ENCODE data around the gene FAM107B. TPM values are rescaled to one million over a fixed set of nuclear protein-coding genes. Genes with fewer than 3 reads are reported as not detected.

The FAM107B gene
- total and polyA plus RNA-seq, 12 donors: 2.6 to 18.5 (median 6.2) TPM

DNA sequence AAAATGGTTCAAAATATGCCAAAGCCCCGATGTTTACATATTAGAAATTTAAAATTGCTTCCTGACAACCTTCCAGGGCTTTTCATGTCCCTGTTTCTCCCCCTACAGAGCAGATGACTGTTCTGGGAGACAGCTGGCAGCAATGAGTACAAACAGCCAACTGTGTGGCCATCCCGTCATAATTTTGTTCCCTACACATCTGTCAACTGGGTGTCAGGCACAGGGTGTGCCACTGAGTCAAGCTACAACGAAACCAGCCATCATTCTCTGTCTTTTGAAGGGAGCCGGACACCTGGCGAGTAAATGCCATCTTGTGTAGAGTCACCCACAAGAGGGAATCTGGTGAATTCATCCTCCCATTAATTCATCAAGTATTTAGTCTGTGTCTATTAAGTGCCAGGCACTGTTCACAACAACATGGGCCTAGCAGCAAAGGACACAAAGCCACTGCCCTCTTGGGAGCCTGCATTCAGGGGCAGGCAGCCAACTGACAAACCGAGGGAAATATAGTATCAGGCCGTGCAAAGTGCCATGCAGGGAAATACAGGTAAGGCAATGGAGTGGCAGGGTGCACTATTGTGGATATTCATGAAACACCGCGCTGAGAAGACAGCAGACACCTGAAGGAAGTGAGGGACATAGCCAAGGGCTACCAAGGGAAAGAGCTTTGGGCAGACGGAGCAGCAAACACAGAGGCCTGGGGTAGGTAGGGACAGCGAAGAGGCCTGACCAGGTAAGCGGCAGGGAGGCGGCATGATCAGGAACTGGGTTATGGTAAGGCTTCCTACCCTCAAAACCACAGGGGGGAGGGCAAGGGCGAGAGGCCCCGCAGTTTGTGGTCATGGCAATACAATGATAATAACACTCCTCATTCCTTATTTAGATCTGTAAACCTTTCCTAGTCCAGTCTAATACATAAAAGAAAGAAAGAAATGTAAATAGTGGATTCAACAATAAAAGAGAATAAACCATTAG lies 213.6 kb downstream of the FAM107B start:
- TF ChIP-seq, protein P1, sequence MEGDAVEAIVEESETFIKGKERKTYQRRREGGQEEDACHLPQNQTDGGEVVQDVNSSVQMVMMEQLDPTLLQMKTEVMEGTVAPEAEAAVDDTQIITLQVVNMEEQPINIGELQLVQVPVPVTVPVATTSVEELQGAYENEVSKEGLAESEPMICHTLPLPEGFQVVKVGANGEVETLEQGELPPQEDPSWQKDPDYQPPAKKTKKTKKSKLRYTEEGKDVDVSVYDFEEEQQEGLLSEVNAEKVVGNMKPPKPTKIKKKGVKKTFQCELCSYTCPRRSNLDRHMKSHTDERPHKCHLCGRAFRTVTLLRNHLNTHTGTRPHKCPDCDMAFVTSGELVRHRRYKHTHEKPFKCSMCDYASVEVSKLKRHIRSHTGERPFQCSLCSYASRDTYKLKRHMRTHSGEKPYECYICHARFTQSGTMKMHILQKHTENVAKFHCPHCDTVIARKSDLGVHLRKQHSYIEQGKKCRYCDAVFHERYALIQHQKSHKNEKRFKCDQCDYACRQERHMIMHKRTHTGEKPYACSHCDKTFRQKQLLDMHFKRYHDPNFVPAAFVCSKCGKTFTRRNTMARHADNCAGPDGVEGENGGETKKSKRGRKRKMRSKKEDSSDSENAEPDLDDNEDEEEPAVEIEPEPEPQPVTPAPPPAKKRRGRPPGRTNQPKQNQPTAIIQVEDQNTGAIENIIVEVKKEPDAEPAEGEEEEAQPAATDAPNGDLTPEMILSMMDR (IDR thresholded peaks at IDR 0.05): no peak
- ATAC-seq (no peak), DNase-seq (no peak)
- Histone ChIP-seq H3K27me3 (no peaks in the 10 kb centered on the region), H3K27ac (peak overlapping the region in 1 of 10 donors; percentile 70), H3K4me3 (no peak overlapping the region), H3K4me1 (peaks cover 0 to 90% (median 7%) of the 10 kb centered on the region in 9 donors), H3K9me3 (peaks cover 0 to 2% (median 0%) of the 10 kb centered on the region in 11 donors), H3K36me3 (peaks cover 0 to 1% (median 0%) of the 10 kb centered on the region in 9 donors)
- WGBS, 2 donors: 93 to 94% methylated on average over 15 of the region's 15 CpGs
- intact Hi-C loops (cut with DNase I): no loop called here

DNA sequence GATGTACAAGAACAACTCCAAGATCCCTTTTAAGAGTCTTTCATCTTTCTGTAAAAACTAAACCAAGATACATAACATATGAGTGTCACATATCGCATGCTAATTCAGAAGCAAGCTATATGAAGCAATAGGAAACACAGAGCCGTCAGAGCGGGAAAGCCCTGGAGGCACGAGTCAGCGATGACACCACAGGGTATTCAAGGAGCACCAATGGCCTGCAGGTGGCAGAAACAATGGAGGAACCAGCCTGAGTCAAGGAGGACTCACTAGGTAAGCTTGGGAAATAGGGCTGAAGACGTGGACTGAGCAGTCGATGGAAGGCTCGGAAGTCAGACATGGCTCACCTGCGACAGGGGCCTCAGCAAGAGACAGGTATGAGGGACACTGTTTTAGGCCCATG lies 214.4 kb downstream of the FAM107B start:
- ATAC-seq (peak in 3 of 8 donors; percentile 20 to 51 (median 46)), DNase-seq (no peak)
- Histone ChIP-seq H3K27ac (peak overlapping the region in 1 of 10 donors; percentile 70), H3K4me1 (peaks cover 0 to 91% (median 9%) of the 10 kb centered on the region in 9 donors), H3K27me3 (no peaks in the 10 kb centered on the region), H3K36me3 (no peaks in the 10 kb centered on the region), H3K9me3 (no peaks in the 10 kb centered on the region), H3K4me3 (no peak overlapping the region)
- intact Hi-C loops (cut with DNase I): no loop called here
- WGBS, 2 donors: 85 to 86% methylated on average over 9 of the region's 9 CpGs
- TF ChIP-seq, protein P1 (IDR thresholded peaks at IDR 0.05): peak in 3 of 9 donors; percentile 9 to 20 (median 10)

DNA sequence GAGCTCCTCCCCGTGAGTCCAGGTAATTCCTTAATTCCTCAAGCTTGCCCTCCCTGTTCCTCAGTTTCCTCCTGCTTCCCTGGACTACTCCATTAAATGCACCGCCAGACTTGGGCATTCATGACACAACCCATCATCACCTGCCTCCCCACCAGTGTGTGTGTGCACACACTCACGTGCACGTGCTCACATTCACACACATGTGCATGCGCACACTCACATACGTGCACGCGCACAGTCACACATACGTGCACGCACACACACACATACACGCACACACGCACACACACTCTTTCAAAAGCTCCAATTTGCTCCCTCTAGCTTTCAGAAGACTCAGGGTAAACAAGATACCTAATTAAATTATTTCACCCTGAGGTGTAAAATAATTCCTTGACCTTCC lies 216.7 kb downstream of the FAM107B start:
- no peaks in the 10 kb centered on the region for H3K36me3 ChIP-seq
- 97% methylated on average over 12 of the region's 12 CpGs for WGBS, 2 donors
- TF ChIP-seq, protein P1 (IDR thresholded peaks at IDR 0.05): no peak
- ATAC-seq: no peak
- H3K27ac ChIP-seq: no peak overlapping the region
- no peak for DNase-seq
- no peak overlapping the region for H3K4me3 ChIP-seq
- no peaks in the 10 kb centered on the region for H3K27me3 ChIP-seq
- no peaks in the 10 kb centered on the region for H3K9me3 ChIP-seq
- intact Hi-C loops (cut with DNase I): no loop called here
- H3K4me1 ChIP-seq: peaks cover 0 to 91% (median 11%) of the 10 kb centered on the region in 9 donors

DNA sequence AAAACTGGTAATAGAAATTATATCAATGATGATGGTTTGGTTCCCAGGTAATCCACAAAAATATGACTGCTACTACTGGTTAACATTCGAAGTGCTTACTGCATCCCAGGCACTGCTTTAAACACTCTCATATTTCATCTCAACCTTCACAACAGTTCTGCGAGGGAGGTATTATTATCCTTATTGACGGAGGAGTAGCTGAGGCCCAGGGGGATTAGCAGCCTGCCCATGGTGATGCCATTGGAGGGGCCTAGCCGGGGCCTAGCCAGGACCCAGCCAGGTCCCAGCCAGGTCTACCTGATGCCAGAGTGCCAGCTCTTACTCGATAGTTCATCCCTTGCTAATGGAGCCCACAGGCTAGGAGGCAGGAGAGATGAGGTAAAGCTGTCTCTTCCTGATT lies 217.1 kb downstream of the FAM107B start:
- DNase-seq (no peak), ATAC-seq (no peak)
- intact Hi-C loops (cut with DNase I): no loop called here
- Histone ChIP-seq H3K9me3 (no peaks in the 10 kb centered on the region), H3K27me3 (no peaks in the 10 kb centered on the region), H3K27ac (no peak overlapping the region), H3K4me1 (peaks cover 0 to 91% (median 11%) of the 10 kb centered on the region in 9 donors), H3K4me3 (no peak overlapping the region), H3K36me3 (no peaks in the 10 kb centered on the region)
- 97 to 99% methylated on average over 5 of the region's 5 CpGs for WGBS, 2 donors
- TF ChIP-seq, protein P1 (IDR thresholded peaks at IDR 0.05): no peak
